Purkinje cell (primary cell): ENCODE results near the gene OR6N2. TPM values are rescaled to one million over a fixed set of nuclear protein-coding genes. Genes with fewer than 3 reads are reported as not detected.

Experiments used
- polyA plus RNA-seq: library from polyadenylated mRNA; unstranded; fragments of >200 nt; fragmentation: Nextera tagmentation; gene quantifications from 2 replicates; pipeline ENCODE4 v1.2.1, GENCODE V29; 2014

Gene OR6N2, protein sequence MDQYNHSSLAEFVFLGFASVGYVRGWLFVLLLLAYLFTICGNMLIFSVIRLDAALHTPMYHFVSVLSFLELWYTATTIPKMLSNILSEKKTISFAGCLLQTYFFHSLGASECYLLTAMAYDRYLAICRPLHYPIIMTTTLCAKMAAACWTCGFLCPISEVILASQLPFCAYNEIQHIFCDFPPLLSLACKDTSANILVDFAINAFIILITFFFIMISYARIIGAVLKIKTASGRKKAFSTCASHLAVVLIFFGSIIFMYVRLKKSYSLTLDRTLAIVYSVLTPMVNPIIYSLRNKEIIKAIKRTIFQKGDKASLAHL
- not detected in 2 replicates for polyA plus RNA-seq

DNA sequence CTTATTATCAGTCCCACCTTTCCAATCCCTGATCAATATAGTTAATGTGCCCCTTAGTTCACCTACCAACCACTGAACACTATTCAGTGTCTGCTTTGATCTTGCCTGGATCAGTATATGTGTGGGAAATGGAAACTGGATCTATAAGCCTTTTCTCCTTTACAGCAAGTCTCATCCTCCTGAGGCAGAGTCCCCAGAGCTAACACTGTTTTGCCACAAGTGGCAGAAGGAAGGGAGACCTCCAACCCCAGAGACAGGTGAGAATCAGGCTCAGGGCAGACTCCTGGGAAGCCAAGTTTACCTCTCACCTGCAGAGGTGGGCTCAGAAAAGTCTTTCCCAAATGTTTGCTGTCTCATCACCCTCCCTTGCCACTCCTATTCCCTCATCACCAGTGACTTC, at the start of gene OR6N2:
Gene OR6N2, minus strand, starts transcription at position 101 of the 400 bp plus-strand sequence. CDS start 3,569 bp downstream, outside the sequence.

DNA sequence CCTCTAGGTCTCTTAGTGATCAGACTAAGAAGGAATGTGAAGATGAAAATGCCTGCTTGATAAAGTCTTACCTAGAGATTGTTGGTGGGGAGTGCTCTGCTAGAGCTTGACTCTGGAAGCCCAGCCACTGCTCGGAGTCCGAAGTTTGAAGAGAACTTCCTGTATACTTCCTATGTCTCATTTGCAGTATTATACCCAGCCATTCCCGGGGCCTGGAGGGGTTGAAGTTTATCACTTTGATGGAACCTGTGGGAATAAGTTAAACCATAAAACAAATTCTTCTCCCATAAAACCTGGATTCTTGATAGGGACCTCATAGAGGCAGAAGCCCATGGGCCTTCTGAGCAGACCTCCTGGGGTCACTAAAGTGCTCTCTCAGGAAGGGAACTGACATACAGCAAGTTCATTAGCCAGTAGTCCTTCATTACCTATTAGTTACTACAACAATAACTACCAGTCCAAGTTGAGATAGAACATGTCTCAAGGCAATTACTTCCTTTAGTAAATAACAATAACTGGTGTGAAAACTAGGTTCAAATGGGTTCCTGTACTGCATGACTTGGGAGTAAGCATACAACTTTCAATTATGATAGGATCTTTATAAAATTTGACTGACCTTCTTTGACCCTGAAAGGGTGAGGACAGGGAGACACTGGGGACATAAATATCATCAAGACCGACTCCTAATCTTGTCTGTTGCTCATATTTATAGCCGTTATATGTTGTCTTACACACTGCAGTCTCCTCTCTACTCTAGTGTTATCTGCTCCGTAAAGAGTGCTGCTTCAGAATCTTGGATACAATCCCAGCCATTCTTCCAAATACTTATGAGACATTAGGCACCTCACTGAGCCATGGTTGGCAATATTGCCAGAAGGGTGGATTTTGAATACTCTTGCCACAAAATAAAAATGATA, 8.8 kb downstream of the OR6N2 start, which contains the start of gene OR6N1:
Gene OR6N1, minus strand, starts transcription at position 246 of the 917 bp plus-strand sequence. CDS start 5,513 bp downstream, outside the sequence.

DNA sequence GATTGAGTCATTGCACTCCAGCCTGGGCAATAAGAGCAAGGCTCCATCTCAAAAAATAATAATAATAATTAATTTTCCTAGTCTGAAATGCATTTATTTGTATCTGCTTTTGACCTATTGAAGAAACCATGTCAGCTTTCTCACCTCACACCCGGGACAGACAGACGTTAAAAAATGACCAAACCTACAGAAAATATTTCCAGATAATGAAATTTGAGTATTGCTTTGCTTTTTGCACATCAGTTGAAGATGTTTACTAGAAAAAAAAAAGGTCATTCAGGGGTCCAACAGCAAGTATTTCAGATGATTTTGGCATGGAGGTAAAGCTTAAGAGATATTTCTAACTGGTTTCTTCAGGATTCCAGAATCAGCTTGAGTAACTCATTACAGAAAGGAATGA, 26.6 kb downstream of the OR6N2 start, which contains the start of gene OR6K6:
Gene OR6K6, plus strand, starts transcription at position 301 of the 400 bp plus-strand sequence. CDS start 168 bp downstream, outside the sequence.

Other genes starting within 250 kb of the OR6N2 start
- gene OR6Y1, start 226.8 kb downstream of the OR6N2 start, polyA plus RNA-seq = not detected in 2 replicates
- not detected in 2 replicates for gene OR6P1, start 210.6 kb downstream of the OR6N2 start, polyA plus RNA-seq
- gene OR10X1, start 201.3 kb downstream of the OR6N2 start, polyA plus RNA-seq = not detected in 2 replicates
- gene OR10Z1, start 175.9 kb downstream of the OR6N2 start, polyA plus RNA-seq = not detected in 2 replicates
- gene SPTA1, start 94.5 kb downstream of the OR6N2 start, polyA plus RNA-seq = not detected in 2 replicates
- not detected in 2 replicates for gene OR6K2, start 80.6 kb downstream of the OR6N2 start, polyA plus RNA-seq
- not detected in 2 replicates for gene OR6K3, start 60.5 kb downstream of the OR6N2 start, polyA plus RNA-seq
- not detected in 2 replicates for gene OR6K6, start 26.5 kb downstream of the OR6N2 start, polyA plus RNA-seq
- not detected in 2 replicates for gene OR6N1, start 9.0 kb downstream of the OR6N2 start, polyA plus RNA-seq
- 0.41 TPM in 1 of 2 replicates, not detected in the other for gene MNDA, start 50.1 kb upstream of the OR6N2 start, polyA plus RNA-seq
- not detected in 2 replicates for gene PYHIN1, start 150.3 kb upstream of the OR6N2 start, polyA plus RNA-seq
- 5.0 and 10.5 TPM in 2 replicates for gene IFI16, start 228.7 kb upstream of the OR6N2 start, polyA plus RNA-seq